IMR-90 (cell line): ENCODE data around the gene ALDOB. TPM values are rescaled to one million over a fixed set of nuclear protein-coding genes. Genes with fewer than 3 reads are reported as not detected.

Experiments used
- ATAC-seq: fragments of 200-7000 bp; cut with Tn5 transposase; 2 replicates; pipeline ENCODE4 v1.9.1; 2020; ENCODE audit warnings: low read depth, mild to moderate bottlenecking, moderate library complexity
- BruUV-seq: library from RNA; stranded (reverse); fragments of 400-500 nt; replicated peaks from 2 replicates; lab custom pipeline; 2021; lab: Mats Ljungman, UMichigan
- CTCF ChIA-PET: fragments of 300-600 bp; formaldehyde crosslinking; extraction: SDS; loops from one replicate; lab custom pipeline; 2021; ENCODE audit warnings: antibody characterized with exemption; lab: Yijun Ruan, JAX
- POLR2A ChIA-PET: fragments of 300-600 bp; sonication (Branson Sonifier 250); formaldehyde crosslinking; loops from one replicate; lab custom pipeline; 2022; ENCODE audit warnings: antibody characterized with exemption; ENCODE audit not compliant: unreplicated experiment; lab: Charles Lee
- DNase-seq: peaks from one replicate; pipeline ENCODE4 v3.0.0; 2013
- H2AFZ ChIP-seq: replicated peaks from 2 replicates; pipeline ENCODE3; 2013; ENCODE audit warnings: low read length, mild to moderate bottlenecking; ENCODE audit not compliant: poor library complexity
- H2AK5ac ChIP-seq: 2 replicates; pipeline ENCODE4 v1.6.1; 2013; ENCODE audit warnings: low read depth, low read length, inconsistent platforms
- H2AK9ac ChIP-seq: replicated peaks from 2 replicates; pipeline ENCODE3; 2013; ENCODE audit warnings: mild to moderate bottlenecking, low read depth, low read length, moderate library complexity; ENCODE audit not compliant: poor library complexity
- H2BK120ac ChIP-seq: 2 replicates; pipeline ENCODE4 v1.6.1; 2013; ENCODE audit warnings: low read depth, low read length, inconsistent platforms
- H2BK15ac ChIP-seq: 3 replicates; pipeline ENCODE4 v1.6.1; 2013; ENCODE audit warnings: low read depth, low read length, inconsistent platforms
- H2BK20ac ChIP-seq: 2 replicates; pipeline ENCODE4 v1.6.1; 2013; ENCODE audit warnings: low read depth, mild to moderate bottlenecking, inconsistent platforms, low read length, moderate library complexity
- H2BK5ac ChIP-seq: 2 replicates; pipeline ENCODE4 v1.6.1; 2013; ENCODE audit warnings: mild to moderate bottlenecking, low read depth, low read length, inconsistent platforms; ENCODE audit not compliant: poor library complexity, severe bottlenecking
- H3K14ac ChIP-seq: replicated peaks from 2 replicates; pipeline ENCODE4 v1.6.1; 2013; ENCODE audit warnings: low read depth, low read length, inconsistent platforms
- H3K18ac ChIP-seq: 2 replicates; pipeline ENCODE4 v1.6.1; 2013; ENCODE audit warnings: low read depth, low read length, control low read depth
- H3K23ac ChIP-seq: 2 replicates; pipeline ENCODE4 v1.6.1; 2013; ENCODE audit warnings: low read depth, low read length, inconsistent platforms
- H3K27ac ChIP-seq: 2 replicates; pipeline ENCODE4 v1.5.1; 2013; ENCODE audit warnings: mild to moderate bottlenecking, control low read depth, low read length; ENCODE audit not compliant: insufficient read depth
- H3K27me3 ChIP-seq: 2 replicates; pipeline ENCODE4 v1.6.1; 2013; ENCODE audit warnings: low read length; ENCODE audit not compliant: control insufficient read depth, insufficient read depth
- H3K36me3 ChIP-seq: 2 replicates; pipeline ENCODE4 v1.6.1; 2013; ENCODE audit warnings: low read length, mixed read lengths; ENCODE audit not compliant: control insufficient read depth, insufficient read depth
- H3K4ac ChIP-seq: 2 replicates; pipeline ENCODE4 v1.6.1; 2013; ENCODE audit warnings: low read depth, low read length, inconsistent platforms
- H3K4me1 ChIP-seq: 2 replicates; pipeline ENCODE4 v1.6.1; 2013; ENCODE audit warnings: low read length, mixed read lengths; ENCODE audit not compliant: control insufficient read depth, insufficient read depth
- H3K4me2 ChIP-seq: 2 replicates; pipeline ENCODE4 v1.6.1; 2013; ENCODE audit warnings: low read depth, mild to moderate bottlenecking, control low read depth, low read length, moderate library complexity
- H3K4me3 ChIP-seq: 2 replicates; pipeline ENCODE4 v1.5.1; 2013; ENCODE audit warnings: low read depth, mild to moderate bottlenecking, control low read depth, low read length, moderate library complexity; ENCODE audit not compliant: insufficient read depth
- H3K56ac ChIP-seq: 2 replicates; pipeline ENCODE4 v1.6.1; 2013; ENCODE audit warnings: low read length, inconsistent platforms; ENCODE audit not compliant: insufficient read depth; ENCODE audit errors: extremely low read depth
- H3K79me1 ChIP-seq, 2 experiments: 2 replicates each; pipeline ENCODE4 v1.6.1; 2013; ENCODE audit warnings: low read length in 2 of 2, inconsistent platforms in 1 of 2, low read depth in 1 of 2
- H3K9ac ChIP-seq: 2 replicates; pipeline ENCODE4 v1.6.1; 2013; ENCODE audit warnings: low read depth, low read length, control low read depth
- H3K9me1 ChIP-seq: 2 replicates; pipeline ENCODE4 v1.6.1; 2013; ENCODE audit warnings: low read length, inconsistent platforms; ENCODE audit not compliant: insufficient read depth
- H3K9me3 ChIP-seq: 2 replicates; pipeline ENCODE4 v1.6.1; 2013; ENCODE audit warnings: low read length; ENCODE audit not compliant: control insufficient read depth, insufficient read depth
- H4K20me1 ChIP-seq: 2 replicates; pipeline ENCODE4 v1.6.1; 2013; ENCODE audit warnings: low read length, inconsistent platforms; ENCODE audit not compliant: insufficient read depth
- H4K5ac ChIP-seq: 2 replicates; pipeline ENCODE4 v1.6.1; 2013; ENCODE audit warnings: mild to moderate bottlenecking, low read depth, low read length, control low read depth
- H4K8ac ChIP-seq, 2 experiments: 2 replicates each; pipeline ENCODE4 v1.6.1; 2013; ENCODE audit warnings: low read depth in 2 of 2, low read length in 2 of 2, control low read depth in 1 of 2, inconsistent platforms in 1 of 2
- H4K91ac ChIP-seq: 2 replicates; pipeline ENCODE4 v1.6.1; 2013; ENCODE audit warnings: low read depth, low read length, inconsistent platforms; ENCODE audit not compliant: insufficient read depth
- BHLHE40 ChIP-seq: fragments of 150-350 bp; IDR thresholded peaks from 2 replicates; pipeline ENCODE4 v1.6.1; 2016; ENCODE audit warnings: mild to moderate bottlenecking, low read depth, low read length
- CEBPB ChIP-seq: IDR thresholded peaks from 2 replicates; pipeline ENCODE4 v1.6.1; 2012; ENCODE audit warnings: low read depth, low read length, improper control_type of control experiment
- CHD1 ChIP-seq: IDR thresholded peaks from 2 replicates; pipeline ENCODE4 v1.6.1; 2012; ENCODE audit warnings: low read depth, low read length, improper control_type of control experiment
- CTCF ChIP-seq: conservative IDR thresholded peaks from 2 replicates; pipeline ENCODE4 v1.5.1; 2012; ENCODE audit warnings: mild to moderate bottlenecking, low read depth, low read length, improper control_type of control experiment
- ELK1 ChIP-seq: fragments of 150-350 bp; IDR thresholded peaks from 2 replicates; pipeline ENCODE4 v1.6.1; 2016; ENCODE audit warnings: low read depth, mild to moderate bottlenecking, low read length, moderate library complexity, borderline replicate concordance
- MAFK ChIP-seq: IDR thresholded peaks from 2 replicates; pipeline ENCODE4 v1.6.1; 2012; ENCODE audit warnings: low read depth, low read length, improper control_type of control experiment
- MAZ ChIP-seq: IDR thresholded peaks from 2 replicates; pipeline ENCODE4 v1.6.1; 2012; ENCODE audit warnings: low read depth, mild to moderate bottlenecking, low read length, improper control_type of control experiment, moderate library complexity, borderline replicate concordance
- MXI1 ChIP-seq: IDR thresholded peaks from 2 replicates; pipeline ENCODE4 v1.6.1; 2012; ENCODE audit warnings: low read depth, mild to moderate bottlenecking, low read length, moderate library complexity, borderline replicate concordance
- NFE2L2 ChIP-seq: fragments of 150-350 bp; IDR thresholded peaks from 2 replicates; pipeline ENCODE4 v1.6.1; 2016; ENCODE audit warnings: low read depth, mild to moderate bottlenecking, low read length
- POLR2A ChIP-seq: IDR thresholded peaks from 2 replicates; pipeline ENCODE4 v1.6.1; 2012; ENCODE audit warnings: mild to moderate bottlenecking, low read depth, low read length
- RAD21 ChIP-seq: IDR thresholded peaks from 2 replicates; pipeline ENCODE4 v1.6.1; 2012; ENCODE audit warnings: low read length, improper control_type of control experiment
- RCOR1 ChIP-seq: IDR thresholded peaks from 2 replicates; pipeline ENCODE4 v1.6.1; 2012; ENCODE audit warnings: mild to moderate bottlenecking, low read length, improper control_type of control experiment; ENCODE audit not compliant: insufficient replicate concordance
- RFX5 ChIP-seq: IDR thresholded peaks from 2 replicates; pipeline ENCODE4 v1.8.0; 2012; ENCODE audit warnings: low read depth, mild to moderate bottlenecking, low read length, moderate library complexity
- SMC3 ChIP-seq: fragments of 150-350 bp; IDR thresholded peaks from 2 replicates; pipeline ENCODE4 v1.6.1; 2016; ENCODE audit warnings: low read depth, mild to moderate bottlenecking, antibody characterized with exemption, low read length, moderate library complexity
- WGBS, 2 experiments: methylation state at CpG; one replicate each; pipeline versions ENCODE4 v1.1.5 to v1.1.7; 2013; ENCODE audit warnings: missing lambda C conversion rate in 2 of 2; ENCODE audit not compliant: insufficient read length in 1 of 2; ENCODE audit errors: extremely low coverage in 2 of 2; 5-methylcytosine and 5-hydroxymethylcytosine counted together
- dilution Hi-C: fragments of 300-500 bp; cut with HindIII; formaldehyde crosslinking; loops from one replicate; pipeline ENCODE4 v1.14.3; 2018; ENCODE audit warnings: low sequenced_read_pairs; ENCODE audit not compliant: unreplicated experiment
- in situ Hi-C: fragments of 300-500 bp; cut with MboI; formaldehyde crosslinking; loops from 3 replicates; pipeline ENCODE4 v1.14.3; 2019; ENCODE audit warnings: low sequenced_read_pairs, inconsistent platforms, mixed read lengths
- intact Hi-C: fragments of 100-400 bp; cut with micrococcal nuclease; formaldehyde crosslinking; loops from 2 replicates; pipeline ENCODE4 v1.10.0; 2022
- polyA plus RNA-seq, 3 experiments: library from polyadenylated mRNA; depleted of rRNA; stranded (reverse); fragments of >200 nt; gene quantifications; 2 replicates each; pipeline ENCODE4 v1.2.3, GENCODE V29; 2012; ENCODE audit warnings: low replicate concordance in 1 of 3
- total RNA-seq: library from RNA; depleted of rRNA; stranded (reverse); fragments of >200 nt; gene quantifications from 2 replicates; pipeline ENCODE4 v1.2.3, GENCODE V29; 2012
- TF ChIP-seq, protein P1 (sequence below): fragments of 150-350 bp; IDR thresholded peaks from 2 replicates; pipeline ENCODE4 v1.6.1; 2017; ENCODE audit warnings: mild to moderate bottlenecking, antibody characterized with exemption, low read length, low read depth

Gene ALDOB
- total and polyA plus RNA-seq, 2 of the 4 experiments (the other 2 are of a cell fraction): not detected

GRCh38 chr9:101434998-101435397, 576 bp downstream of the ALDOB start:
- Histone ChIP-seq H3K9me3 (no peaks in the 10 kb centered on the region), H3K27me3 (peaks cover 2% of the 10 kb centered on the region), H3K36me3 (no peaks in the 10 kb centered on the region), H3K79me1 (no peaks in the 10 kb centered on the region), H3K14ac (no peak overlapping the region), H2BK5ac (no peak overlapping the region), H3K56ac (no peak overlapping the region), H3K18ac (no peak overlapping the region), H2BK20ac (no peak overlapping the region), H3K27ac (no peak overlapping the region), H3K4me3 (no peak overlapping the region), H4K5ac (no peak overlapping the region), H3K9ac (no peak overlapping the region), H3K4me2 (no peak overlapping the region), H2AK5ac (no peak overlapping the region), H4K91ac (no peak overlapping the region), H2AFZ (no peak overlapping the region), H2BK120ac (no peak overlapping the region), H3K4ac (no peak overlapping the region), H4K8ac (no peak overlapping the region), H3K23ac (no peak overlapping the region), H2BK15ac (no peak overlapping the region), H3K9me1 (no peaks in the 10 kb centered on the region), H2AK9ac (no peak overlapping the region), H3K4me1 (no peaks in the 10 kb centered on the region), H4K20me1 (no peaks in the 10 kb centered on the region)
- intact Hi-C loops (no loop called here), dilution Hi-C loops (no loop called here), in situ Hi-C loops (no loop called here)
- POLR2A ChIA-PET: no interaction called here
- WGBS, 2 experiments: no CpG with 5 or more reads among the region's 3 CpGs
- TF ChIP-seq NFE2L2: no peak
- no peak for TF ChIP-seq RCOR1
- TF ChIP-seq POLR2A: no peak
- TF ChIP-seq CEBPB: no peak
- TF ChIP-seq, protein P1, sequence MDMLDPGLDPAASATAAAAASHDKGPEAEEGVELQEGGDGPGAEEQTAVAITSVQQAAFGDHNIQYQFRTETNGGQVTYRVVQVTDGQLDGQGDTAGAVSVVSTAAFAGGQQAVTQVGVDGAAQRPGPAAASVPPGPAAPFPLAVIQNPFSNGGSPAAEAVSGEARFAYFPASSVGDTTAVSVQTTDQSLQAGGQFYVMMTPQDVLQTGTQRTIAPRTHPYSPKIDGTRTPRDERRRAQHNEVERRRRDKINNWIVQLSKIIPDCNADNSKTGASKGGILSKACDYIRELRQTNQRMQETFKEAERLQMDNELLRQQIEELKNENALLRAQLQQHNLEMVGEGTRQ: no peak
- TF ChIP-seq RAD21: no peak
- TF ChIP-seq MAFK: no peak
- no peak for TF ChIP-seq RFX5
- no peak for TF ChIP-seq CTCF
- TF ChIP-seq CHD1: no peak
- TF ChIP-seq MXI1: no peak
- no peak for TF ChIP-seq MAZ
- TF ChIP-seq SMC3: no peak
- TF ChIP-seq BHLHE40: no peak
- TF ChIP-seq ELK1: no peak
- BruUV-seq: no TSS peak
- DNase-seq: no peak
- CTCF ChIA-PET: interaction anchor here (1.4 kb wide), 1 partner anchor 24 kb away, joined by 3 read pairs; no protein-coding TSS in a partner anchor
- no peak for ATAC-seq
